Stimulated activated naive CD4-positive, alpha-beta T cell treated with Interleukin-2 at 50 U/mL for 16 hours (primary cell): ENCODE results near the gene TLR2.
"Not testable (repeated sequence)": the region's sequence is repeated elsewhere in the genome, so short reads cannot be mapped to it uniquely, and the experiment has no call there.

Experiments
- DNase-seq: peaks from one replicate; lab custom pipeline; 2025; lab: John Stamatoyannopoulos, UW

TLR2 gene

DNA sequence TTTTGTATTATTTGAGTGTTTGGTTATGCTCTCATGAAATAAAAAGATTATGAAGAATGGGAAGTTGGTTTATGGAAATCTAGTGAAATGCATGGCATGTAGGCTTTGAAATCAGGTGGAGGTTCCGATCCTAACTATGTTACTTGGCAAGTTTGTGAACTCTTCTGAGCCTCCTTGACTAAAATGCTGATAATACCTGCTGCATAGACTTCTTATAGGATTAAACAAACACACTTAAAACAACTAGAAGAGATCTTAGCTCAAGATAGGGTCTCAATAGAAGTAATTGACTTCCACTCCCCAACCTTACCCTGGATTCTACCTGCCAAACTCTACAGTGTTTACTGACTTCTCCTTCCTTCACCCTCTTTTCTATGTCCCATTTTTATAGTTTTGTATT lies 22.2 kb upstream of the TLR2 start:
- no peak for DNase-seq

DNA sequence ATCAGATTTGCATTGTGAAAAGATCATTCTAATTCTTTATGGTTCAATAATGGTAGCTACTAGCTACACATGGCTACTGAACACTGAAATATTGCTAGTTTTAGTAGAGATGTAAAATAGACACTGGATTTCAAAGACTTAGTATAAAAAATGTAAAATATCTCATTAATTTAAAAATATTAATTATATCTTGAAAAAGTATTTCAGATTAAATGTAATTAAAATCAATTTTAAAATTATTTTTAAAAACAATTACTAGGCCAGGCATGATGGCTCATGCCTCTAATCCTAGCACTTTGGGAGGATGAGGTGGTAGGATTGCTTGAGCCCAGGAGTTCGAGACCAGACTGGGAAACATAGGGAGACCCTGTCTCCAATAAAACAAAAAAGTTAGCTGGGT lies 20.4 kb upstream of the TLR2 start:
- DNase-seq, result no peak

DNA sequence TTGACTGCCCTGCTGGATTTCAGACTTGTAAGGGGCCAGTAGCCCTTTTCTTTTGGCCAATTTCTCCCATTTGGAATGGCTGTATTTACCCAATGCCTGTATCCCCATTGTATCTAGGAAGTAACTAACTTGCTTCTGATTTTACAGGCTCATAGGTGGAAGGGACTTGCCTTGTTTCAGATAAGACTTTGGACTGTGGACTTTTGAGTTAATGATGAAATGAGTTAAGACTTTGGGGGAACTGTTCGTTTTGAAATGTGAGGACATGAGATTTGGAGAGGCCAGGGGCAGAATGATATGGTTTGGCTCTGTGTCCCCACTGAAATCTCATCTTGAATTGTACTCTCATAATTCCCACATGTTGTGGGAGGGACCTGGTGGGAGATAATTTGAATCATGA lies 17.6 kb upstream of the TLR2 start:
- DNase-seq, result not testable (repeated sequence)

DNA sequence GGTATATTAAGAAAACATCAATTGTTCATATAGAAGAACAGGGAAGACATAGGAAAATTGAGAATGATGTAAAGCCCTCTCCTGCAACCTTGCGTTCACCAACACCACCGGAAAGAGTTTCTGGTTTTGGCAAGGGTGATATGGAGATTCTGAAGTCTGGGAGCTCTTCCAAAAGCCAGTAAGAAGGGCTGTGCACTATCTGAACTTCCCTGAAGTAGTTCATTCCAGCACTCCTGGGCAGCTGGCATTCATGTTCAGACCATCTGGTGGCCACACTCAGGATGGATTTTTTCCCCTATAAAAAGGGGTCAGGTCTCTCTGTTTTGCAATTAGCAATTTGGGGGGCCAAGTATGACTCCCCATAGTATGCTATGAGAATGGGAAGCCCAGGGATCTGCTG lies 15.4 kb upstream of the TLR2 start:
- no peak for DNase-seq

DNA sequence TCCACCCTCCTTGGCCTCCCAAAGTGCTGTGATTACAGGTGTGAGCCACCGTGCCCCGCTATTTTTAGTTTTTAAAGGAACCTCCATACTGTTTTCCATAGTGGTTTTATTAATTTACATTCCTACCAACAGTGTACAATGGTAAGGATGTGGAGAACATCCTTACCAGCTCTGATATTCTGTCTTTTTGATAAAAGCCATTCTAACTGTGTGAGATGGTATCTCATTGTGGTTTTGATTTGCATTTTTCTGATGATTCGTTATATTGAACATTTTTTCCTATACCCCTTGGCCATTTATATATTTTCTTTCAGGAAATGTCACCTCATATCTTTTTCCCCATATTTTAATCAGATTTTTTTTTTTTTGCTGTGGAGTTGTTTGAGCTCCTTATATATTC lies 14.2 kb upstream of the TLR2 start:
- no peak for DNase-seq

DNA sequence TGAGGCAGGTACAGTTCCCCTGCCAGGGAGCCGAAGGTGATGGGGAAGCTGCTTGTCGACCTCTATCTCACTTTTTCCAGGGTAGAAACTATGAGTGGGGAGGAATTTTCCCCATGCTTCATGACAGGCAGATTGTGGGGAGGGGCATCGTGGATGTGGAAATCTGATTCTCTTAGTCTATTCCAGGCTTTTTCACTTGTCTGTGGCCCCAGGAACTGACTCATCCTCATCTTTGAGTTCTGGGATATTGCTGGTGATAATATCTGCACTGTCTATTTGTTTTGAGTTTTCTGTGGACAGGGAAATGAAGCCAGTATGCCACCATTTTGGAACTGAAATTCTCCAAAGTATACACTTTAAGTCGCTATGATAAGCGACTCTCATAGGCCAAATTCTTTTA lies 7.6 kb upstream of the TLR2 start:
- no peak for DNase-seq

DNA sequence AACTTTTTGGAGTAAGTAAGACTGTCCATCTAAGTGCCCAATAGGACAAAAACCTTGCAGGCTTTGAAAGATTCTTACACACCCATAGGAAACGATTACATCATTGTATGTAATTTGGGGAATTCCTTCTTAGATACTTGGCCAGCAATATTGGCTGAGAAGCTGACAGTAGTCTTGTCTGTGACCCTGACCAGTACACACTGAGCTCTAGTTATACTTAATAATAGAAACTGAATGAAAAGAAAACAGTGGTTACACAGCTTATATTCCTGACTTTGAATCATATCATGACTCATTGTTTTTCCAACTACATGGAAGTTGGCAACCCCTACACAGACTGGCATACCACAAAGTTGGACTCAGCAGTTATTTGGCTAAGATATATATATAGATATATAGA lies 7.1 kb upstream of the TLR2 start:
- DNase-seq, result no peak

DNA sequence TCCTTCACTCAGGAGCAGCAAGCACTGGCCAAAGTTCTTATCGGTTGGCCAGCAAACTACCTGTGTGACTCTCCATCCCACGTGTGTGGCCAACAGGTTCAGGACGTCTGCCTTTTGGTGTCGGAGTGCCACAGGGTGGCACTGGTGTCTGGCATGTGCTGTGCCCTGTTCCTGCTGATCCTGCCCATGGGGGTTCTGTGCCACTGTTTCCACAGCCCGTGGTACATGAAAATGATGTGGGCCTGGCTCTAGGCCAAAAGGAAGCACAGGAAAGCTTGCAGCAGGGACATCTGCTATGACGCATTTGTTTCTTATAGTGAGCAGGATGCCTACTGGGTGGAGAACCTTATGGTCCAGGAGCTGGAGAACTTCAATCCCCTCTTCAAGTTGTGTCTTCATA lies 4.6 kb upstream of the TLR2 start:
- no peak for DNase-seq

DNA sequence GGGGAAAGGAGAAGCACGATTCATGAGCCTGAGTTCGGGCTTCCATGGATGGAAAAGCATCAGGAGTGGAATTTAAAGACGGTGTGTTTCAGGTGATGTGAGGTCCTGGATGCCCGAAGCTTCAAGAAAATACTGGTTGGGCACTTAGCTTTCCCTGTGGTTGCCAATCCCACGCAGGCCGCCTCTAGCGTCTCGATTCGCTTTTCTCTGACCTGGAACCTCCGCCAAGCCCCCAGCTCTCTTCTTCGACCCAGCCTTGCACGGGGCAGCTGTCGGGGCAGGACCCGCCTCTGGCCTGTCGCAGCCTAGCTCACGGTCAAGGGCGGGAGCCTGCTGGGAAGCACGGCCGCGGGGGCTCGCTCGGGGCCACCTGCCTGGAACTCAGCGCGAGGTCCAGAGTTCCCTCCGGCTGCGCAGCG lies 308 bp upstream of the TLR2 start:
- DNase-seq, result no peak

DNA sequence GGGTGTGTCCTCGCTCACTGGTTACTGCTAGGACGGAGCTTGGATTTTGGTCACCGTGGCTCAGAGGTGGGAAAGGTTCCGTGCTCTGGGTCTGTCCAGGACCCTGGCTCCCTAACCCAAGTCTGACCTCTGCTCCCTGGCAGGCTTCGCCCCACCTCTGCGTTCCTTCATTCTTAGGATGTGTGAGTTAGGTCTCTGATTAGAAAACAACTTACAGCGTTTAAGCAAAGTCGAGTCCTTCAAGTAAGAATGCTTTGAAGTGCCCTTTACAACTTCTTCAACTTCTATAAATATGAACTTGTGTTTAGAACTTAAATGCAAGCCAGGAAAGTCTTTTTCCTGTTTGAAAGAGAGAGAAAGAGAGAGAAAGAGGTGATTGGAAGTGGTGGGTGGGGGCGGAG lies 891 bp downstream of the TLR2 start:
- no peak for DNase-seq

DNA sequence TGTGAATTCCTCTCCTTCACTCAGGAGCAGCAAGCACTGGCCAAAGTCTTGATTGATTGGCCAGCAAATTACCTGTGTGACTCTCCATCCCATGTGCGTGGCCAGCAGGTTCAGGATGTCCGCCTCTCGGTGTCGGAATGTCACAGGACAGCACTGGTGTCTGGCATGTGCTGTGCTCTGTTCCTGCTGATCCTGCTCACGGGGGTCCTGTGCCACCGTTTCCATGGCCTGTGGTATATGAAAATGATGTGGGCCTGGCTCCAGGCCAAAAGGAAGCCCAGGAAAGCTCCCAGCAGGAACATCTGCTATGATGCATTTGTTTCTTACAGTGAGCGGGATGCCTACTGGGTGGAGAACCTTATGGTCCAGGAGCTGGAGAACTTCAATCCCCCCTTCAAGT lies 20.4 kb downstream of the TLR2 start:
- no peak for DNase-seq

DNA sequence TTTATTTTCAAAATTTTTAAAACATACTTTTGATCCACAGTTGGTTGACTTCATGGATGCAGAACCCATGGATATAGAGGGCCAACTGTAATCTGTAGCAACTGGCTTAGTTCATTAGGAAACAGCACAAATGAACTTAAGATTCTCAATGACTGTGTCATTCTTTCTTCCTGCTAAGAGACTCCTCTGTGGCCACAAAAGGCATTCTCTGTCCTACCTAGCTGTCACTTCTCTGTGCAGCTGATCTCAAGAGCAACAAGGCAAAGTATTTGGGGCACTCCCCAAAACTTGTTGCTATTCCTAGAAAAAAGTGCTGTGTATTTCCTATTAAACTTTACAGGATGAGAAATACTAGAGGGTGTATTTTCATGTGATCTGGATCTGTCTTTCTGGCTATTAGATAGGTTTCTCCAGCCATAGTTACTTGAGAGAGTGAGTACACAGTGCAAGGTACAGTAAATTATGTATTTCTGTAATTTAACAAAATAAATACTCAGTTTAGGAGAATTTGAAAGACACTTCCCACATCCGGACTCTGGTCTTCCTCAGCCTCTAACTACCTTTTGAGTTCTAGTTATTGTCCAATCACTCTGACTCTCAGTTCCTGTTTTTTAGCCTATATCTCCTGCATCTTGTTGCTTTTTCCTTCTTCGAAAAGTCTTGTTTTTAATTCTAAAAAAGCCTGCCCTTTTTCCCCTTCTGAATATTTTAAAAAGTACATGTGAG lies 21.8 kb downstream of the TLR2 start:
- DNase-seq, result no peak

DNA sequence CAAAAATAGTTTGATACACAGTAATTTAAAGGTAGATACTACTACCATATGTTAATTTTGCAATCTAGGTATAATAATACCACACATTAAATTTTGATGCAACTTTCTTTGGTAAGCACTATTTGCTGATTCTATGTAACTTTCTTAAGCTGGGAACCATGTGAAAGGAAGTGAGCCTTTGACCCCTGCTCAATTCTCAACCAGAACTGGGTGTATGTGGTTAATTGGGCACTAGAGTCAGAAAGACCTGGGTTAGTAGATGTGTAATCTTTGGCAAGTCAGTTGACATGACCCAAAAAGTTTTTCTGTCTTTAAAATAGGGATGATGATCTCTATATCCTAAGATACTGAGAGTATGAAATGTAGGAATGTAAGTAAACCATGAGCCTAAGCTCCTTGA lies 22.4 kb downstream of the TLR2 start:
- DNase-seq, result no peak

DNA sequence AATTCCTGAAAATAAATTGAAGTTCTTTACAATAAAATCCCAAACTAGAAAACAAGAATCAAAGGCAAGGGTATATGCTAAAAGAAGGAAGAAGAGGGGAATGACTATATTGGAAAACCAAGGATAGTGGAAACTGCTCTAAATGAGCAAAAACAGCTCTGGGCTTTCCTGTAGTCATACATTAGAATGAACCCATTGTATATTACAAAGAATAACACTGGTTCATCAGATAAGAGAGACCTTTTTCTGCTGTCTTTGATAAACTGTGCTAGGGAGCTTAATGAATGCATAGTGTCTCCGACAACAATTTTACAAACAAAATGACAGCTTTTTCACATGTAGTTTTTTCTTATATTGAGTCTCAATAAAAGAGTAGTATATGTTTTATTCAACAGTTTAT lies 26.6 kb downstream of the TLR2 start:
- DNase-seq, result no peak

DNA sequence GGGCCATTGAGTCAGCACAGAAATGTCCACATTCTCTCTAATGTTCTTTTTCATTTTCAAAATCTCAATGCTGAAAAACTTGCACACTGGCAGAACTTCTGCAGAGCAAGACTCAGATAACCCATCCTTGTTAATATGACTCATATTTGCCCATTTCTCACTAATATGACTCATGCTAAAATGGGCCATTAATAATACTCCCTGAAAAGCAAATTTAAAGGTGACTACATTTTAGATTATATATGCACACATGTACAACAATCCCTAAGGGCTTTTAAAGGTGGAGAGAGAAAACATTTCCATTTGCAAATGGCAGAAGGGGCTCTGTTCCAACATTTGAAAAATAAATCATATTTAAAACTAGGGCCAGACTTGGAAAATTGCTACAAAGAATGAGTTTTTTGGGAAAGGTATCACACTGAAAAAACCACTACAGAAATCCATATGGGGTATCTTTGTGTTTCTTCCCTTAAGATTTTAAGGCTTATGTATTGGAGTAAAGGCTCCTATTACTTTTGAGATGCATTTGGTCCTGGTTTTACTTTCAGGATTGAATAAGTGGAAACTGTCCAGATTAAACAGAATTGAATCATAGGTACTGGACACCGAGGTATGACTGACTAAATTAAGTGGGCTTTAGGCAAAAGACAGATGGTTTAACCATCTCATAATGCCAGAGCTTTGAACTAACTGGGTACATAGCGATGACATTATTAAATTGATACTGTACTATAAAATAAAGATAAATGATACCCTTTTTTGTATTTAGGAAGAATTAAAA lies 30.0 kb downstream of the TLR2 start:
- DNase-seq, result no peak

DNA sequence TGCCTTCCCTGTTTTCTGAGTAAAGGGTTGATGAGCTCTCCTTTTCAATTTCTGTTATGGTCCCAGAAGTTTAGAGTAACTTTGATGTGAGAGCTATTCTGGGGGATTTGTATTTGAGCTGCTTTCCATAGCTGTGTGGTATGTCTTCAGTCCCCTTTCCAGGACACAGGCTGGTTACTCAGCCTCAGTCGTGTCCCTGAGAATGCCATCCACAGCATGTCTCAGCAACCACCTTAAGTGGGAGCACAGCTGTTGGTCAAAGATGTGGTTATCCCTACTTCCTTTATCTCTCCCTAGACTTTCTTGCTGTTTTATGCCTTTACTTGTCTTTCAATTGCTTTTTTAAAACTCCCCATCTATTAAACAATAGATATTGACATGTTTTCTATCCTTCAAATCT lies 38.0 kb downstream of the TLR2 start:
- no peak for DNase-seq

DNA sequence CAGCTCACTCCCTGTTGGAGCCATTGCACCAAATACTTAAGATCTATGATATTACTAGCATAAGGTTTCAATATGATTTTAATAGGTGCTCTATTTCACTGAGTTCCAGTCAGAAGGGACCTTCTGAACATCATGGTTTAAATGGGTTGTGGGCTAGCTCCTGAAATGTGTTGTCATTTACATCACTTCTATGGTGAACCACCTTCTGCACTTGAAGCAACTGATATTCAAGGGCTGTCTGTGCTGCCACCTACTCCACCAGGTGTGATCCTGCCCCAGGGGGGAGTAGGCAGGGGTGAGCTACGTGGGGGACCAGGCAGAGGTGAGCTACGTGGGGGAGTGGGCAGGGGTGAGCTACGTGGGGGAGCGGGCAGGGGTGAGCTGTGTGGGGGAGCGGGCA lies 40.5 kb downstream of the TLR2 start:
- DNase-seq, result no peak

DNA sequence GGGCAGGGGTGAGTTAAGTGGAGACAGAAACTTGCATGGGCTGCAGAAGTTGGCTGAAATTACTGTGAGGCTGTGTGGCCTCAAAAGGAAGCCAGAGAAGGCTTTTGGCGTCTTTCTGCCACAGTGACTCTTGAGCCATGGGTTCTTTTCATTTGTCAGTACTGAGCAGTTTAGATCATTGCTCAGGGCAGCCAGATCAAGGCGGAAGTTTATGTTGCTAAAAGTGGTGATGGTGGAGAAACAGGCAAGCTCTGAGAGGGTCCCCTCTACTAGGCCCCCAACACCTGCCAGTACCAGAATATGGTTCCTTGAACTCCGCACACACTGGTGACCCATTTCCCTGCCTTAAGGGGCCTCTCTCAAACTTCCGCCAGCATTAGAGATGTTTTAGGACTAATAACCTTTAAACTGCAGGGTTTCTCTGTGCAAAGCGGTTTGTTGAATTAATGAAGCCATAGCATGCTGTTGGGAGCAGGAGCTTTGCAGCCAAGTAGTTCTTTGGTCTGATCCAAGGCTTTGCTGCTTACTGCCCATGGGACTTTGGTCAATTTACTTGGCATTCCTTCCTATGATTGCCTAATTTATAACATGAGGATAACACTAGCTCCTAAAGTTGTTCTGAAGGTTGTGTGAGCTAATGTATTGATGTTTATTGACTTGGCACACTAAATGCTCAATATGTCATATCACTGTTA lies 41.2 kb downstream of the TLR2 start:
- no peak for DNase-seq

DNA sequence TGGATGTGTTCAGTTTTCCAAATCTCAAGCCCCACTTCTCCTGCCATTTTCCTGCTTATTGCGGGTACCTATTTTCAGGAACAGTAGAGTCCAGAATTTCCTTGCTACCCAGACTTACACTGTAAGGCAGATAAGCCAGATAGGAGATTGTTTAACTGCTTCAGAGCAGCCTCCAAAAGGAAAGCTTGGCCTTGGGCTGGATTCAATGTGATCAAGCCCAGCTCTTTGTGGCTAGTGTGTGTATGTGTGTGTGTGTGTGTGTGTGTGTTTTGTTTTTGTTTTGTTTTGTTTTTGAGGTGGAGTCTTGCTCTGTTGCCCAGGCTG lies 41.7 kb downstream of the TLR2 start:
- no peak for DNase-seq

DNA sequence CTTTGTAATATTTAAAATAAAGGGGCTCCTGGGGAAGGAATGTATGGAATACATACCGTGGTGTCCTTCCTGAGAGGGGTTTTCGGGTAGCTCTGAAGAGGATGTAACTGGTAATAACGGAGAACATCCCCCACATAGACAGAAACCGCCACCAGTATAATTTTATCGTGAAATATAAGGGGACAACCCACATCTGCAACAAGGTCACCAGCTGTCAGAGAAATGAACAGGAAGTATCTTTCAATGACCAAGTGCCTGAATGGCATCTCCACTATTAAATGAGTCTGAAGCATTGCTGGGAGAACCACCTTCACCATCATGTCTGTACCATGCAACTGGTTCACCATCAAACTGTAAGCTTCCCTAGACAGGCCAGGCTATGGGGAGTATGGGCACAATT lies 44.1 kb downstream of the TLR2 start:
- no peak for DNase-seq

DNA sequence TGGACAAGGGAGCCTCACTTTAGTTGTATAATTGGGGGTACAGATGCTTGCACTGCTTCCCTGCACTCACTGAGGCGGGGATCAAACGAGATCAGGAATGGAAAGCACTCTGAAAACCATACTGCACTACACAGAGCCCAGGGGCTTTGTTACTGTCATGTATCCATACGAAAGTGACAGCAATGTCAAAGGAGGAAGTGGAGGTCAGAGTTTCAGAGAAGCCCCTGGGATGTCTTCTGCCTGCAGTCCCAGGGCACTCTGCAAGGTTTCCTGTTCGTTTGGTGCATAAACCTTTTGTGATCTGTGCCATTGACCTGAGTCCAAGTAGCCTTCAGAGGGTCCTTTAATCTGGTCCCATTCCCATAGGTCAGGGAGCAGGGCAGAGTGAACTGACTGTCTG lies 44.6 kb downstream of the TLR2 start:
- DNase-seq, result no peak

DNA sequence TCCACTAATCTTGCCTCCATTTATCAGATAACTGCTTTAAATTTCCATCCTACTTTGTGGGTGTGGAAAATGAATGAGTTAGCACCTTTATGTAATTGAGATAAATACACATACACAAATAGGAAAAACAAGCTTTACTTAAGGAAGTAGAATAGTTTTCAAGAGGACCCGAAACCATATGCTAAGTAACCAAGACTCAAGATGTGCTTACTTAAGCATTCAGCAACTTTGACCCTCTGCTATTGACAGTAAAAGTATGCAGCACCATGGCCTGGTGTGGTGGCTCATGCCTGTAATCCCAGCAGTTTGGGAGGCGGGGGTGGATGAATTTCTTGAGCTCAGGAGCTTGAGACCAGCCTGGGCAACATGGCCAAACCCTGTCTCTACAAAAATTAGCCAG lies 45.8 kb downstream of the TLR2 start:
- DNase-seq, result no peak

DNA sequence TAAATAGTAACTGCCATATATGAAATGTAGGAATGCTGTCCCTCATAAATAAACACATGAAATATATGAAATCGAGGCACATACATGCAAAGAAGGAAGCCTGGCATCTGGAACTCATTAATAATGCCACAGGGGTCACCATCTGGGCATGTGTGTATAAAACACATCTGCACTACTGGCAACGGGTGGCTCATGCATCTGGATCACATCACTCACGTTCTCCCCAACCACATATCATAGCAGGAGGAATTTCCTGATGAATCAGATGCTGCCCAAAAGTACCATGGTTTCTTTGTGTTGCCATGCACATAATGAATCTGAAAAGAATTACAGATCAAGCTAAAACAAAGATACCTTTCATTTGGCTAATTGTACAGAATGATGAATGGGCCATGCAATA lies 47.2 kb downstream of the TLR2 start:
- DNase-seq, result no peak
